SU-DHL-6 (cell line): ENCODE data around the gene C2CD2L.

Source experiments
- H2AFZ ChIP-seq: fragments of 200-600 bp; sonication (generic); 2 replicates; pipeline ENCODE4 v1.6.1; 2014; ENCODE audit warnings: low read depth, mild to moderate bottlenecking, moderate library complexity, mixed read lengths, antibody characterized with exemption, low read length; ENCODE audit not compliant: severe bottlenecking
- H3F3A ChIP-seq: fragments of 200-600 bp; shearing (Covaris generic); 2 replicates; pipeline ENCODE4 v1.6.0; 2016; ENCODE audit warnings: antibody characterized with exemption, mild to moderate bottlenecking; ENCODE audit not compliant: insufficient read depth
- H3K27ac ChIP-seq: fragments of 200-600 bp; sonication (generic); 2 replicates; pipeline ENCODE4 v1.5.1; 2016; ENCODE audit warnings: low read depth, mild to moderate bottlenecking, low read length, moderate library complexity, mixed read lengths
- H3K27me3 ChIP-seq: fragments of 200-600 bp; sonication (generic), shearing (Covaris generic); 2 replicates; pipeline ENCODE4 v1.6.0; 2014; ENCODE audit warnings: mild to moderate bottlenecking, low read length
- H3K36me3 ChIP-seq: fragments of 200-600 bp; sonication (generic); 2 replicates; pipeline ENCODE4 v1.6.1; 2014; ENCODE audit warnings: mild to moderate bottlenecking, low read length, mixed read lengths
- H3K4me2 ChIP-seq: fragments of 300-600, 200-600 bp; shearing (Covaris generic), sonication (generic); 2 replicates; pipeline ENCODE4 v1.6.0; 2014; ENCODE audit warnings: low read length, low read depth, mild to moderate bottlenecking; ENCODE audit not compliant: poor library complexity, severe bottlenecking
- H3K4me3 ChIP-seq: fragments of 200-600 bp; sonication (generic); 2 replicates; pipeline ENCODE4 v1.5.1; 2014; ENCODE audit warnings: antibody characterized with exemption, low read length, mild to moderate bottlenecking, mixed read lengths; ENCODE audit not compliant: insufficient read depth, poor library complexity, severe bottlenecking
- H3K79me2 ChIP-seq: fragments of 200-600 bp; sonication (generic); 2 replicates; pipeline ENCODE4 v1.6.1; 2014; ENCODE audit warnings: mild to moderate bottlenecking, low read length, moderate library complexity; ENCODE audit not compliant: insufficient read depth
- H3K9ac ChIP-seq: fragments of 200-600 bp; sonication (generic); 2 replicates; pipeline ENCODE4 v1.7.0; 2014; ENCODE audit warnings: mild to moderate bottlenecking, low read length
- H3K9me2 ChIP-seq: fragments of 200-600 bp; sonication (generic); replicated peaks from 2 replicates; pipeline ENCODE4 v1.6.1; 2014; ENCODE audit warnings: low read length; ENCODE audit not compliant: insufficient read depth
- H3K9me3 ChIP-seq: fragments of 200-600 bp; sonication (generic); 2 replicates; pipeline ENCODE4 v1.6.1; 2014; ENCODE audit warnings: low read length, mixed read lengths; ENCODE audit not compliant: insufficient read depth
- H4K20me1 ChIP-seq: fragments of 200-600 bp; sonication (generic); 2 replicates; pipeline ENCODE4 v1.6.1; 2014; ENCODE audit warnings: low read depth, mild to moderate bottlenecking, antibody characterized with exemption, low read length, moderate library complexity, mixed read lengths
- CTCF ChIP-seq: fragments of 200-600 bp; sonication (generic); IDR thresholded peaks from one replicate; pipeline ENCODE4 v1.5.1; 2017; ENCODE audit warnings: antibody characterized with exemption, mild to moderate bottlenecking, low read length, moderate library complexity; ENCODE audit not compliant: insufficient read depth, poor library complexity, severe bottlenecking
- EZH2phosphoT487 ChIP-seq: fragments of 200-600 bp; sonication (generic), shearing (Covaris generic); conservative IDR thresholded peaks from 2 replicates; pipeline ENCODE4 v1.6.1; 2018; ENCODE audit warnings: mild to moderate bottlenecking, antibody characterized with exemption, low read length, moderate library complexity, mixed read lengths

Gene C2CD2L

GRCh38 chr11:119085437-119085847 is 21.7 kb upstream of the C2CD2L start:
- Histone ChIP-seq H3K27ac (peak overlapping the region; percentile 83), H3K4me3 (peak overlapping the region; percentile 68), H4K20me1 (no peaks in the 10 kb centered on the region), H3F3A (0 out of 2 replicates have a peak, but pooled peaks cover 13% of the 10 kb centered on the region), H3K9me3 (no peaks in the 10 kb centered on the region), H3K27me3 (no peaks in the 10 kb centered on the region), H3K9me2 (no peaks in the 10 kb centered on the region), H2AFZ (no peak overlapping the region), H3K9ac (peak overlapping the region; percentile 74), H3K4me2 (peak overlapping the region; percentile 74), H3K36me3 (no peaks in the 10 kb centered on the region), H3K79me2 (peaks cover 11% of the 10 kb centered on the region)
- no peak for TF ChIP-seq CTCF
- no peak for TF ChIP-seq EZH2phosphoT487

DNA sequence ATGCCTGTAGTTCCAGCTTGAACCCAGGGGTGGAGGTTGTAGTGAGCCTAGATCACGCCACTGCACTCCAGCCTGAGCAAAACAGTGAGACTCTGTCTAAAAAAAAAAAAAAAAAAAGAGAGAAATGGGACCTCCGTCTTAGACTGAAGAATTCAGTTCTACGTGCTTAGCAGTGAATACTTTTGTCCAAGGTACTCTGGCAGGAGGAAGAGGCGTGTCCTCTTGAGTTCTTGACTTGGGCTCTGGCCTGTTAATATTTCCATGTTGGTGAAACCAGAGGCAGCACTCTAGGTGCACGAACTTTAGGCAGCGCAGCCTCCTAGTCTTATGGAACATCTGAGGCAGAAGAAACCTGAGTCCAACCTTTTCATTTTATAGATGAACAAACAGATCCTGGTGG is 20.0 kb upstream of the C2CD2L start:
- TF ChIP-seq EZH2phosphoT487: no peak
- no peak for TF ChIP-seq CTCF
- H2AFZ ChIP-seq: no peak overlapping the region
- no peak overlapping the region for H3K4me3 ChIP-seq
- no peaks in the 10 kb centered on the region for H3K36me3 ChIP-seq
- H3K9ac ChIP-seq: no peak overlapping the region
- H3K27ac ChIP-seq: no peak overlapping the region
- H3K9me2 ChIP-seq: no peaks in the 10 kb centered on the region
- peaks cover 11% of the 10 kb centered on the region for H3K79me2 ChIP-seq
- H4K20me1 ChIP-seq: no peaks in the 10 kb centered on the region
- H3F3A ChIP-seq: peaks cover 30% of the 10 kb centered on the region
- no peak overlapping the region for H3K4me2 ChIP-seq
- H3K9me3 ChIP-seq: no peaks in the 10 kb centered on the region
- H3K27me3 ChIP-seq: no peaks in the 10 kb centered on the region

DNA sequence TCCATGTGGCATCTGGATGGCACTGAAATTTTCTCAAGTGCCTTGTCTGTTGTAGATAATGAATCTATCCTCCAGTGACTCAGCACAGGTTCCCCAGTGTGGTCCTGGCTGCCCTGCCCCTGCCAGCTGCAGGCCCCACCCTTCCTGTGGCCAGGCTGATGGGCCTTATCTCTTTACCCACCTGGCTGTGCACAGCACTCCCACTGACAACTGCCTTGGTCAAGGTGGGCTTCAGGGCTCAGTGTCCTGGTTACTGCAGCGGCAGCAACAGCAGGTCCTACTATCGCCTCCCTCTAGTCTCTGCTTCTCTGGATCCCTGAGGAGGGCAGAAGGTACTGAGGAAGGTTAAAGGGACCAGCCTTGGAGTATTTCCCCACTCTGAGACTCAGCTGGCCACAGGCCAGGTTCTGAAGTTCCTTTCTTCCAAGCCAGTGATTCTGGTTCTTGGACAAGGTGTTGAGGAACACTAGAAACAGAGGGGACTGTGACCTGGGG is 19.4 kb upstream of the C2CD2L start:
- H3K27ac ChIP-seq: no peak overlapping the region
- H3K79me2 ChIP-seq: peaks cover 11% of the 10 kb centered on the region
- TF ChIP-seq EZH2phosphoT487: no peak
- no peak for TF ChIP-seq CTCF
- H3K9me2 ChIP-seq: no peaks in the 10 kb centered on the region
- H3F3A ChIP-seq: peaks cover 36% of the 10 kb centered on the region
- no peak overlapping the region for H2AFZ ChIP-seq
- no peak overlapping the region for H3K9ac ChIP-seq
- no peak overlapping the region for H3K4me3 ChIP-seq
- H3K4me2 ChIP-seq: no peak overlapping the region
- H3K36me3 ChIP-seq: no peaks in the 10 kb centered on the region
- H3K9me3 ChIP-seq: no peaks in the 10 kb centered on the region
- no peaks in the 10 kb centered on the region for H4K20me1 ChIP-seq
- H3K27me3 ChIP-seq: no peaks in the 10 kb centered on the region

DNA sequence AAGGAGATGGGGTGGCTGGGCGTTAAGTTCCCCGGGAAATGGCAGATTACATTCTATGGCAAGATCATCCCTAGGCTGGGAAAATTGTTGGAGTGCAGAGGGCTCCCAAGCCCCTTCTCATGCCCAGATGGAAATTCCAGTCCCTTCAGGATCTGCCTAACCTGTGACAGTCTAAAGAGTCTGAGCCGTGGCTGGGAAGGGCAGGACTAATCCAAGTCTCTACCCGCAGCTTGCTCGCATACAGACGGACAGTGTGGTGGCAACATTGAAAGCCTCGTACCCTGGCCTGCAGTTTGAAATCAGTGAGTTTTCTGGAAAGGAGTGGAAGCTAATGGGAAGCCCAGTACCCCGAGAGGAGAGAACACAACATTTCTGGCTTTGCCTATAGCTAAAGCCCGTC is 18.7 kb upstream of the C2CD2L start:
- H3K27me3 ChIP-seq: no peaks in the 10 kb centered on the region
- TF ChIP-seq EZH2phosphoT487 (no peak), CTCF (no peak)
- no peak overlapping the region for H2AFZ ChIP-seq
- H3K27ac ChIP-seq: no peak overlapping the region
- H4K20me1 ChIP-seq: no peaks in the 10 kb centered on the region
- no peaks in the 10 kb centered on the region for H3K9me2 ChIP-seq
- no peak overlapping the region for H3K4me3 ChIP-seq
- H3K9ac ChIP-seq: no peak overlapping the region
- peaks cover 16% of the 10 kb centered on the region for H3K79me2 ChIP-seq
- peaks cover 39% of the 10 kb centered on the region for H3F3A ChIP-seq
- H3K4me2 ChIP-seq: no peak overlapping the region
- no peaks in the 10 kb centered on the region for H3K9me3 ChIP-seq
- H3K36me3 ChIP-seq: peaks cover 6% of the 10 kb centered on the region; the same call in 1 of the 2 replicates
